K562 (cell line): ENCODE data around the gene MAP4. TPM values are rescaled to one million over a fixed set of nuclear protein-coding genes. Genes with fewer than 3 reads are reported as not detected.

Experiments used
- ATAC-seq: fragments of 200-7000 bp; cut with Tn5 transposase; 3 replicates; pipeline ENCODE4 v1.9.1; 2020; ENCODE audit warnings: moderate library complexity
- BruUV-seq: library from RNA; stranded (reverse); fragments of 400-500 nt; replicated peaks from 2 replicates; lab custom pipeline; 2021; lab: Mats Ljungman, UMichigan
- CTCF ChIA-PET: fragments of 300-600 bp; formaldehyde crosslinking; extraction: SDS; loops from one replicate; lab custom pipeline; 2021; ENCODE audit warnings: low intra/inter-chr PET ratio; lab: Yijun Ruan, JAX
- POLR2A ChIA-PET: fragments of 300-600, 350-650 bp; sonication (Branson Sonifier 250); formaldehyde crosslinking; extraction: SDS; loops from one replicate; lab custom pipeline; 2021; ENCODE audit warnings: antibody characterized with exemption, inconsistent platforms; lab: Yijun Ruan, JAX
- DNase-seq, 4 experiments: peaks; one replicate each; pipeline versions ENCODE4 v3.0.0 to v3.0.0-alpha.2; 2011 to 2018; ENCODE audit warnings: low spot score in 3 of 4, mixed read lengths in 3 of 4; ENCODE audit errors: extremely low read depth in 1 of 4
- FAIRE-seq: peaks from 2 replicates; lab custom pipeline; 2011; peaks lifted over from hg19 to GRCh38; lab: Jason Lieb, UNC
- H2AFZ ChIP-seq: 2 replicates; pipeline ENCODE4 v1.6.0; 2011; ENCODE audit warnings: low read depth, low read length, control low read depth, inconsistent platforms
- H3K27ac ChIP-seq: fragments of 200-600 bp; 3 replicates; pipeline ENCODE4 v1.8.0; 2011; ENCODE audit warnings: low read depth, mild to moderate bottlenecking, control low read depth, inconsistent platforms, low read length, moderate library complexity, mixed read lengths; ENCODE audit errors: extremely low read depth
- H3K27me3 ChIP-seq, 2 experiments: fragments of 300-600 bp in 1 of 2; 2 replicates in 1 of 2; 3 replicates in 1 of 2; pipeline versions ENCODE4 v1.6.0 to v1.8.0; 2011; ENCODE audit warnings: inconsistent platforms in 2 of 2, low read length in 2 of 2, mild to moderate bottlenecking in 1 of 2, mixed read lengths in 1 of 2, moderate library complexity in 1 of 2; ENCODE audit not compliant: control insufficient read depth in 2 of 2, insufficient read depth in 2 of 2
- H3K36me3 ChIP-seq: fragments of 300-600 bp; 3 replicates; pipeline ENCODE4 v1.8.0; 2011; ENCODE audit warnings: mild to moderate bottlenecking, low read length, inconsistent platforms; ENCODE audit not compliant: control insufficient read depth, insufficient read depth
- H3K4me1 ChIP-seq, 2 experiments: fragments of 200-600 bp in 1 of 2; replicated peaks in 1 of 2; 2 replicates in 1 of 2; 3 replicates in 1 of 2; pipeline versions ENCODE4 v1.5.1 to v1.8.0; 2011; ENCODE audit warnings: inconsistent platforms in 2 of 2, low read length in 2 of 2, mild to moderate bottlenecking in 1 of 2, mixed read lengths in 1 of 2, moderate library complexity in 1 of 2; ENCODE audit not compliant: control insufficient read depth in 2 of 2, insufficient read depth in 2 of 2
- H3K4me2 ChIP-seq: 2 replicates; pipeline ENCODE4 v1.6.1; 2011; ENCODE audit warnings: low read length, control low read depth, inconsistent platforms, mixed read lengths; ENCODE audit not compliant: insufficient read depth
- H3K4me3 ChIP-seq: fragments of 200-600 bp; sonication (generic), shearing (Covaris generic); 2 replicates; pipeline ENCODE4 v1.5.1; 2016; ENCODE audit warnings: control low read depth, inconsistent platforms
- H3K79me2 ChIP-seq: fragments of 200-600 bp; 3 replicates; pipeline ENCODE4 v1.8.0; 2011; ENCODE audit warnings: low read length, inconsistent platforms; ENCODE audit not compliant: control insufficient read depth, insufficient read depth
- H3K9ac ChIP-seq, 2 experiments: 2 replicates each; pipeline versions ENCODE4 v1.6.0 to v1.6.1; 2011; ENCODE audit warnings: low read depth in 2 of 2, low read length in 2 of 2, control low read depth in 1 of 2, inconsistent platforms in 1 of 2, mild to moderate bottlenecking in 1 of 2, mixed read lengths in 1 of 2; ENCODE audit not compliant: insufficient read depth in 1 of 2
- H3K9me1 ChIP-seq: one replicate; pipeline ENCODE4 v1.6.0; 2011; ENCODE audit warnings: inconsistent platforms, mild to moderate bottlenecking, low read length, moderate library complexity; ENCODE audit not compliant: control insufficient read depth, insufficient read depth
- H3K9me3 ChIP-seq: replicated peaks from 2 replicates; pipeline ENCODE4 v1.5.1; 2011; ENCODE audit warnings: low read depth, low read length, inconsistent platforms; ENCODE audit not compliant: control insufficient read depth, insufficient read depth
- H4K20me1 ChIP-seq: replicated peaks from 2 replicates; pipeline ENCODE4 v1.6.1; 2011; ENCODE audit warnings: low read length, inconsistent platforms, mixed read lengths; ENCODE audit not compliant: control insufficient read depth, insufficient read depth
- ELF1 ChIP-seq: fragments of 200-800 bp; sonication (Bioruptor generic); IDR thresholded peaks from 2 replicates; pipeline ENCODE4 v1.6.1; 2016; ENCODE audit warnings: missing genetic modification characterization, missing compliant biosample characterization
- FOXK2 ChIP-seq, 2 experiments: fragments of 450-650 bp; IDR thresholded peaks in 1 of 2; conservative IDR thresholded peaks in 1 of 2; 2 replicates each; pipeline ENCODE4 v1.6.1; 2016; ENCODE audit warnings: low read depth in 2 of 2, mild to moderate bottlenecking in 1 of 2
- JUN ChIP-seq, 2 experiments: sonication (generic) in 1 of 2; formaldehyde crosslinking in 1 of 2; IDR thresholded peaks; 2 replicates each; pipeline versions ENCODE4 v1.6.1 to v1.8.0; 2012 to 2022; ENCODE audit warnings: borderline replicate concordance in 2 of 2, mild to moderate bottlenecking in 2 of 2, improper control_type of control experiment in 1 of 2, low read depth in 1 of 2, low read length in 1 of 2, missing genetic modification reagents in 1 of 2
- WGBS: fragments of 100-300 bp; shearing (Covaris generic); methylation state at CpG from one replicate; pipeline ENCODE4 v1.1.6; 2016; ENCODE audit warnings: low coverage, mixed read lengths; ENCODE audit not compliant: insufficient coverage; ENCODE audit errors: missing lambda C conversion rate; 5-methylcytosine and 5-hydroxymethylcytosine counted together
- in situ Hi-C: fragments of 300-500 bp; cut with MboI; formaldehyde crosslinking; loops from 4 replicates; pipeline ENCODE4 v1.15.0; 2018; ENCODE audit warnings: inconsistent platforms, mixed read lengths
- intact Hi-C: fragments of 100-400 bp; cut with micrococcal nuclease; formaldehyde crosslinking; loops from 2 replicates; pipeline ENCODE4 v1.14.2; 2022
- polyA plus RNA-seq, 8 experiments: library from polyadenylated mRNA; depleted of rRNA in 4 of 8; stranded (reverse) in 5 of 8; unstranded in 3 of 8; fragments of >200 nt; fragmentation: Nextera tagmentation in 2 of 8; fragmentation: Illumina TruSeq in 1 of 8; extraction: Ambion mirVana in 2 of 8; extraction: Trizol in 1 of 8; gene quantifications; 2 replicates each; pipeline versions ENCODE4 v1.2.1 to v1.2.3, GENCODE V29; 2011 to 2014; ENCODE audit warnings: inconsistent platforms in 1 of 8, missing spikeins in 1 of 8
- total RNA-seq, 7 experiments: library from RNA; depleted of rRNA in 6 of 7; stranded (reverse); fragments of >200 nt in 6 of 7; fragmentation: Illumina TruSeq in 2 of 7; extraction: Trizol in 2 of 7; gene quantifications; 2 replicates each; pipeline versions ENCODE4 v1.2.1 to v1.2.3, GENCODE V29; 2011 to 2021; ENCODE audit warnings: low replicate concordance in 1 of 7

MAP4 gene
- total and polyA plus RNA-seq, 9 of the 15 experiments (the other 6 are each of a cell fraction or from before 2014, with no cell fraction given) = 13.3 to 141 (median 36.8) TPM

DNA sequence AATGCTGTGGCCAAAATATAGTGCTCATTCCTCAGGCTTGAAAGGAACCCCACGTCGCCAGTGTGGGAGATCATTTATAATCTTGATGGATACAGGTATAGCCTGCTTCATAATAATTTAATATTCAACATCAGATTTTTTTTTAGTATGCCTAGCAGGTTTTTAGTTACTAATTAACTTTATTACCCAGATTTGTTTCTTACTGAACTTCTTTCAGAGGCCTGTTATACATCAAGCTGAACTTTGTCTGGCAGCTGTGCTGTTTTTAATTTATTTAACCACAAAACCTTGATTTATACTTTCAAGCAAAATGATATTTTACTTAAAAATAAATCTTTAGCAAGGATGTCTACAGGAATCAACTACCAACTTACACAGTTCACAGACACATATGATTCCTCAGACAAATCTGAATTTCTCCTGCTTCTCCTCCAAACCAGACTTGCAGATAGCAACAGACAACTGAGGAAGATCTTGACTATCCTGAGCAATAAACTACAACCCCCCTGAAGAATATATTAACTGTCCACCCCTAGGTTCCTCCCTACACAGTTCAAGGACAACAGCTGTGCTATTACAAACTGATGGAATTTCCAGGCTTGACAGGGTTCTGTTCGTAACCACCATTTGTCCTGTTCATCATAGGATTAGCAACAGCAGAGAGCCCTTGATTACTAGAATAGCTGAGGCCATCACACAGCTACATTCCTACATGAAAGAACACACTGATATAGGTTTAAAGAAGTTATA, 610 bp downstream of the MAP4 start:
- no TSS peak for BruUV-seq
- DNase-seq = no peak
- H3K9me1 ChIP-seq = no peaks in the 10 kb centered on the region
- in situ Hi-C loops = no loop called here
- peak overlapping the region in 1 of 2 experiments; percentile 24; a peak in 2 of 4 replicates for H3K9ac ChIP-seq
- no peaks in the 10 kb centered on the region for H4K20me1 ChIP-seq
- CTCF ChIA-PET = no interaction called here
- H3K27me3 ChIP-seq = no peaks in the 10 kb centered on the region
- no peak overlapping the region for H3K4me3 ChIP-seq
- peak; percentile 28 for ATAC-seq
- 0 out of 2 replicates have a peak overlapping the region, but pooled peaks have one; percentile 5 for H2AFZ ChIP-seq
- TF ChIP-seq FOXK2 (conservative IDR thresholded peaks at IDR 0.05 in 1 of 2, IDR thresholded peaks at IDR 0.05 in 1 of 2; ENCODE audit: low read depth in 2 of 2) (0 out of 4 replicates have a peak, but pooled peaks of 1 of the 2 experiments have one; percentile 5), ELF1 (tag) (0 out of 2 replicates have a peak, but pooled peaks have one; percentile 12), JUN (IDR thresholded peaks at IDR 0.05; ENCODE audit: borderline replicate concordance, low read depth, low read length) (no peak), JUN (CRISPR knock-in tag; IDR thresholded peaks at IDR 0.05; ENCODE audit: borderline replicate concordance) (no peak)
- TF ChIP-seq, all 486 proteins: peak for 2
- Histone ChIP-seq H3K36me3 (no peaks in the 10 kb centered on the region), H3K9me3 (no peaks in the 10 kb centered on the region), H3K4me1 (peaks cover 8 to 37% of the 10 kb centered on the region in 2 experiments; a peak in 3 of 5 replicates), H3K4me2 (no peak overlapping the region), H3K79me2 (peaks cover 82% of the 10 kb centered on the region), H3K27ac (peak overlapping the region; percentile 67; the same call in 2 of the 3 replicates)
- 76% methylated on average over 3 of the region's 3 CpGs for WGBS
- FAIRE-seq = peak; percentile 54
- intact Hi-C loops = loop anchor here (5.0 kb wide), 1 partner anchor 72 kb away; no protein-coding TSS in a partner anchor
- POLR2A ChIA-PET = interaction anchor here (1.0 kb wide), 2 partner anchors 18 to 72 kb away, joined by 4 read pairs; no protein-coding TSS in a partner anchor
